CD4-positive, alpha-beta T cell treated with Interleukin-6 for 4 hours (primary cell): ENCODE results near the gene ZCCHC4.
A peak's percentile ranks its signal among the peaks of the same experiment; 100 is the strongest.
"Not testable (repeated sequence)": the region's sequence is repeated elsewhere in the genome, so short reads cannot be mapped to it uniquely, and the experiment has no call there.

ENCODE experiments used
- DNase-seq: peaks from one replicate; pipeline ENCODE4 v3.0.0-alpha.2; 2020; ENCODE audit warnings: mixed read lengths

ZCCHC4 gene

DNA sequence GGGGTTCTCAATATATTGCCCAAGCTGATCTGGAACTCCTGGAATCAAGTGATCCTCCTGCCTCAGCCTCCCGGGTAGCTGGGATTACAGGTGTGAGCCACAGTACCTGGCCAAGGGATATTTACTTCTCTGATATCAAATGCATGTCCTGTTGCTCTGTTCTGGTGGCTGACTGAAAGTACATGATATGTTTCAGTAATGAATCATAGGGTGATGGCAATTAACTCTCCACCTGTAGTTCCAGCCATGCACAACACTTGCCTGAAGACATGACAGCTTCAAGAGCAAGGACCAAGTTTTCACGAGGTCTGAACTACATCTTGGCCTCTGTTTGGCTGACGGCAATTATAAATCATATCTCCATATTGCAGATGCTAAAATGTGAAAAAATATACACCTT lies 9.1 kb downstream of the ZCCHC4 start:
- no peak for DNase-seq

GRCh38 chr4:25328463-25328862 lies 15.9 kb downstream of the ZCCHC4 start:
- DNase-seq, result not testable (repeated sequence)

GRCh38 chr4:25330335-25330734 lies 17.8 kb downstream of the ZCCHC4 start:
- DNase-seq, result no peak

DNA sequence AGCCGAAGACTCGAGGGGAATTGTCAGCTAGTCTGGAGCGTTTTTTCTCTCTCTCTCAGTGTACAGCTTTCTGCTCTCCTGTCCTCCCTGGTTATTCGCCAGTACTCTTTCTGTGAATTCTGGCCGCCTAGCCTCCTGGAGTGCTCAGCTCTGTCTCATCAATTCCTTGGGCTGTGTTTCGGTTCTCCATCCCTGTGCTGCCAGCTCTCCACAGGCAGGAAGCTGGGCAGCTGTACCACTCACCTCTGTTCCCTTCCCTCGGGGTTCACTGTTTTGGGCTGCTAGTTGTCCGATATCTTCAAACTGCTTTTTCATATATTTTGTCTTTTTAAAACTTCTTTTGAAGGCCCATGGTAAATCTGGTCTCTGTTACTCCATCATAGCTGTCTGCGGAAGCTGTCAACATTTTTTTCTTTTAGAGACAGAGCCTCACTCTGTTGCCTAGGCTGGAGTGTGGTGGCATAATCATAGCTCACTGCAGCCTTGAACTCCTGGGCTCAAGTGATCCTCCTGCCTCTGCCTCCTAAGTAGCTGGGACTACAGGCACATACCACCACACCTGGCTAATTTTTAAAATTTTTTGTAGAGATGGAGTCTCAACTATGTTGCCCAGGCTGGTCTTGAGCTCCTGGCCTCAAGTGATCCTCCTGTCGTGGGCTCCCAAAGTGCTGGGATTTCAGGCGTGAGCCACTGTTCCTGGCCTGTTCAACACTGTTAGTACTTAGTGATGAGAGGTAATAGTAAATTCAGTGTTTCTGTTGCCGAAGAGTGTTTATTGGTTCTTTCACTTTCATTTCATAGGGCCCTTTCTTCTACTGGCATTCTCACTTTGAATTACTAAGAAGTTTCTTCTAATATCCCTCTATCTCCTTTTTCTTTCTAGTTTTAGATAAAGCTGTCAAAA lies 18.6 kb downstream of the ZCCHC4 start:
- DNase-seq, result no peak

DNA sequence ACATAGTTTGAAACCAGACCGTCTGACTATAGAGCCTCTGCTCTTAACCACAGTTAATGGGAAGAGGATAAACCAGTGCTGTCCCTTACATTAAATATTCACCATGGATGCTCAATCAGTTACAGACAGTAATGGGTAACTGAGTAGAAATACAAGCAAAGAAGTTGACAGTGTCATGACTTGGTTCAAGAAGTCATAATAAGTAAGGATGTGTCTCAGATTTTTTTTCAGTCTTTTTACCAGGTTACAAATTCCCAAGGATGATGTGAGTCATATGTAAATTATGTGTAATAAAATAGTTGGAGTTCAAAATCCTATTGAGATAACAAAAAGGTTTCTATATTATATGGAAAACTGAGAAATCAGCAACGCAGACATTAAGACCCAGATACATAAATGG lies 31.1 kb downstream of the ZCCHC4 start:
- DNase-seq, result no peak

- DNase-seq, result no peak
These were observed 33.2 kb downstream of the ZCCHC4 start for GRCh38 chr4:25345744-25346143.

DNA sequence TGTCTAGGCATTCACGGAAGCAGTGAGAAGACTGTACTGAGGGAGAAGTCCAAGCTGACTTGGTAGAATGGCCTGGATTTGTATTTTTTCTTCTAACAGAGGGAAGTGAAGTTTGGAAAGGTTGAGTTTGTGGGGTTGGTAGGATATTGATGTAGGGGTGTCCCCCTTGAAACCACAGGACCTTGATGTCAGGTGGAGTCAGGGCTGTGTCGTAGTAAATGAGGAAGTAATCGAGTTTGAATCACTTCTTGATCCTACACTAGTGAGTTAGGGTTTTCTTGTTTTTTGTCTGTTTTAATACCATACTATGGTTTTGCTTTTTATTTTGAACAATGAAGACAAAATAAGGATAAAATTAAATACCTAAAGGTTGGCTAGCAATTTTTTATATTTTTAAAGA lies 34.3 kb downstream of the ZCCHC4 start:
- no peak for DNase-seq

DNA sequence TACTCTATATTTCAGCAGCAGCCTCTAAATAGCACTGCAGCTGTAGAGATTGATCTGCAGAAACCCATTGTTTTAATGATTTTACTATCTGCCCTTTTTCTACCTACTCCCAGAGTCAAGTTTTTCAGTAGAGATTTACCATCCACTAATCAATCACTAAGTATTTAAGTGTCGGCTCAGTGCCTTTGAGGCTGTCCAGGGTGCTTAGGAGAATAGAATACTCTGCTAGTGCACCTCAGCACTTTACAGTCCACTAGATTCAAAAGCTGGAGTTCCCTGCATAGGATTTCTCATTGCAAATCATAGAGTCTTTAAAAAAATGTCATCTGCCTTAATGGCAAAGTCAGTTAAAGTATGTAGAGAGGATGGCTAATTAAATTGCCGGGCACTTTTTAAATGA lies 34.9 kb downstream of the ZCCHC4 start:
- DNase-seq, result no peak

- DNase-seq, result no peak
These were observed 35.4 kb downstream of the ZCCHC4 start for GRCh38 chr4:25347971-25348370.

- DNase-seq, result no peak
These were observed 38.0 kb downstream of the ZCCHC4 start for GRCh38 chr4:25350561-25350960.

GRCh38 chr4:25351777-25352416 lies 39.3 kb downstream of the ZCCHC4 start:
- DNase-seq, result no peak

DNA sequence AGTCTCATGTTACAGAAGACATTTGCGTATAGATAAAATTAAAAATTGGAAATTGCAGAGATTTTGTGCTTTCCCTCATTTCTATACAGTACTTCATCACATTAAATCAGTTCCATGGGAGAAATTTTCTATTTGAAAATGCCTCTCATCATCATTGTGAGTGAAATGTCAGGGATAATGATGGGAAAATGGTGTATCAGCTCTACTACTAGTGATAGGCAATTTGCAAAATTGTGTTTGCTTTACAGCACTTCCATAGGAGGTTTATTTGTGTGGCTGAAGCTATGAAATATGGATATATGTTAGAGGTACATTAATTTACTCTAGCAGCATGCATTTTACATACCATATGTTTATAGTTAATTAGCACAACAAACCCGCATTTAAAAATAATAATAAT lies 43.5 kb downstream of the ZCCHC4 start:
- DNase-seq, result no peak

GRCh38 chr4:25358515-25359275 lies 46.1 kb downstream of the ZCCHC4 start:
- no peak for DNase-seq

GRCh38 chr4:25361253-25361652 lies 48.7 kb downstream of the ZCCHC4 start:
- DNase-seq, result no peak

GRCh38 chr4:25367004-25367621 lies 54.5 kb downstream of the ZCCHC4 start:
- DNase-seq, result no peak

DNA sequence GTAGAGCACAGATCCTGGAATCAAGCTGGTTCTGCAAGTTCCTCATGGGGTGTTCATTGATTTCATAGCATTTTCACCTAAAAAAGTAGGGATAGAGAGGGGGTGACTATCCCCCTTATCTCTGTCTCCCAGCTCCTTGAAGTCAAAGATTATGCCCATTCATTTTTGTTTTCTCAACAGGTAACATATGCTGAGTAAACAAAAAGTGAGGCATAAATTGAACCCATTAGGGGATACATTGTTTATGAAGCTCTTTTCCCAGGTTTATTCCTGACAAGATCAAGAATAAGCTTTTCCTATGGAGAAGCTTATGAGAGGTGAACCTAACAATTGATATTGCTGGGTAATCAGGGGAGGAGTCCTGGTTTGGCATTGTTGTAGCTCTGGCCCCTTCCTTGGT lies 55.3 kb downstream of the ZCCHC4 start:
- DNase-seq, result no peak

GRCh38 chr4:25368315-25368714 lies 55.7 kb downstream of the ZCCHC4 start:
- DNase-seq, result no peak

DNA sequence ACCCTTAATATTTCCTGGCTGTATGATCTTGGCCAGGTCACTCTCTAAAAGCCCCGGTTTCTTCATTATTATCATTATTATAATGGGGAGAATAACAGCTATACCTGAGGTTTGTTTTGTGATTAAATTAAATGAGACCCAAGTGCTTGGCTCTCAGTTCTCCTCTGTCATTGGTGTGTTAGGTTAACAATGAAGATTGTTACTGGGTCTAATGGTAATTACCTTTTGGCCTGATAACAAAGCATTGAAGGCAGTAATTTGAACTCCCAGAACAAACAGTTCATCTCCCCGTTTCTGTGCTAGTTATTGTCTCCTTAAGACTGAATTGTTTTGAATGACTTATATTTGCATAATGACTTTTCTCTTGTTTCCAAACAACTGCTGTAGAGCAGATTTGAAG lies 57.7 kb downstream of the ZCCHC4 start:
- no peak for DNase-seq

- not testable (repeated sequence) for DNase-seq
These were observed 60.0 kb downstream of the ZCCHC4 start for GRCh38 chr4:25372549-25372948.

GRCh38 chr4:25376754-25377571 lies 64.4 kb downstream of the ZCCHC4 start, which contains the start of gene ANAPC4:
Gene ANAPC4 (plus strand): TSS chr4:25377263. CDS start chr4:25377428, 165 bp downstream.
- peak; percentile 99 for DNase-seq

DNA sequence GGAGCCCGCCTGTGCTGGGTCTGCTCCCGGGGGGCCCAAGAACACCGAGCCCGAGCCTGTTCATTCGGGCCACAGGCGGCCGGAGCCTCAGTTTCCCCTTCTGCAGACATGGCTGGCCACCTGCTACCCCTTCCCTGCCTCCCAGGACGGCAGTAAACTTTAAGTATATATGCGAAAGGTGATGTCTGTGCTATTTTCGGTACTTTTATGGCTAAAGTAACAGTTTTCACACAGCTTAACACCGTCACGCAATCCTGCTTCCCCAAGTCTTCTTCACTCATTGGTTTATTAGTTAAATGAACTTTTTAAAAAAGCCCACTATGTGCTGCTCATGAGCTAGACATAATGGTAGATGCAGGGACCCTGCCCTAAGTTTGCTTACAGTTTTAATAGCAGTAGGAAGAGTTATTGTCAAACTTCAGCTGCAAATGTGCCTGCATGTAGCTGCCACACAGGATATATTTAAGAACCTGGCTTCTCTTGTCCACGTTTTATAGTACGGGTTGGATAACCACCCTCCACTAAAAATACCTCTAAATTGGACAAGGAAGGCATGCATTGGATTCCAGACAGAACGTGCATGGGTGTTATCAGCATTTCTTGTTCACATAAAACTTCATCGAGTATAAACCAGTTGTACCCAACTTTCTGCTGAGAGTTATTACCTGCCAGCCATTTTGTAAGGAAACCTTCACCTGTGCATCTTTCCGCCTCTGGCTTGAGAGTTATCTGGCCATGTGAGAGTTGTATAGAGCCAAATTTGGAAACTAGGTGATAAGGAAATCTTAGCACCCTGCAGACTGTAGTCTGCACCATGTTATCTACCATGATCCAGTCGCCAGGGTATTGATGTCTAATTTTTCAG lies 65.2 kb downstream of the ZCCHC4 start:
- no peak for DNase-seq
